ENCODE results near the gene MGRN1. TPM values are rescaled to one million over a fixed set of nuclear protein-coding genes. Genes with fewer than 3 reads are reported as not detected.

The MGRN1 gene
- total RNA-seq, 3 donors from 2014 or later (not counting 1 experiment from before 2014, with no cell fraction given) = 102 to 106 (median 105) TPM

- TF ChIP-seq, protein P1, sequence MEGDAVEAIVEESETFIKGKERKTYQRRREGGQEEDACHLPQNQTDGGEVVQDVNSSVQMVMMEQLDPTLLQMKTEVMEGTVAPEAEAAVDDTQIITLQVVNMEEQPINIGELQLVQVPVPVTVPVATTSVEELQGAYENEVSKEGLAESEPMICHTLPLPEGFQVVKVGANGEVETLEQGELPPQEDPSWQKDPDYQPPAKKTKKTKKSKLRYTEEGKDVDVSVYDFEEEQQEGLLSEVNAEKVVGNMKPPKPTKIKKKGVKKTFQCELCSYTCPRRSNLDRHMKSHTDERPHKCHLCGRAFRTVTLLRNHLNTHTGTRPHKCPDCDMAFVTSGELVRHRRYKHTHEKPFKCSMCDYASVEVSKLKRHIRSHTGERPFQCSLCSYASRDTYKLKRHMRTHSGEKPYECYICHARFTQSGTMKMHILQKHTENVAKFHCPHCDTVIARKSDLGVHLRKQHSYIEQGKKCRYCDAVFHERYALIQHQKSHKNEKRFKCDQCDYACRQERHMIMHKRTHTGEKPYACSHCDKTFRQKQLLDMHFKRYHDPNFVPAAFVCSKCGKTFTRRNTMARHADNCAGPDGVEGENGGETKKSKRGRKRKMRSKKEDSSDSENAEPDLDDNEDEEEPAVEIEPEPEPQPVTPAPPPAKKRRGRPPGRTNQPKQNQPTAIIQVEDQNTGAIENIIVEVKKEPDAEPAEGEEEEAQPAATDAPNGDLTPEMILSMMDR (IDR thresholded peaks at IDR 0.05) = no peak
- Histone ChIP-seq H3K27me3 (ENCODE audit: control insufficient read depth, insufficient read depth, low read length) (no peaks in the 10 kb centered on the region), H3K36me3 (ENCODE audit: control insufficient read depth, insufficient read depth, low read length) (no peaks in the 10 kb centered on the region), H3K4me3 (ENCODE audit: low read length) (no peak overlapping the region), H3K27ac (ENCODE audit: low read length) (no peak overlapping the region), H3K9me3 (ENCODE audit: control insufficient read depth, insufficient read depth, low read length) (no peaks in the 10 kb centered on the region), H3K4me1 (ENCODE audit: control insufficient read depth, insufficient read depth, low read length) (no peaks in the 10 kb centered on the region)
- H3K9me3 Mint-ChIP-seq = no peaks in the 10 kb centered on the region
- H3K27ac Mint-ChIP-seq = no peak overlapping the region
- WGBS (ENCODE audit: insufficient coverage) = 86% methylated on average over 10 of the region's 10 CpGs
- H3K36me3 Mint-ChIP-seq = no peaks in the 10 kb centered on the region
- intact Hi-C loops (cut with micrococcal nuclease) = no loop called here
- no peak for ATAC-seq
- H3K4me1 Mint-ChIP-seq = no peaks in the 10 kb centered on the region
- H3K4me3 Mint-ChIP-seq = no peak overlapping the region
- no peak for DNase-seq
- peaks cover 0 to 5% of the 10 kb centered on the region in 2 donors for H3K27me3 Mint-ChIP-seq (ENCODE audit: low read depth in 2 of 2)
Measured at GRCh38 chr16:4599037-4599436, 25.6 kb upstream of the MGRN1 start.

DNA sequence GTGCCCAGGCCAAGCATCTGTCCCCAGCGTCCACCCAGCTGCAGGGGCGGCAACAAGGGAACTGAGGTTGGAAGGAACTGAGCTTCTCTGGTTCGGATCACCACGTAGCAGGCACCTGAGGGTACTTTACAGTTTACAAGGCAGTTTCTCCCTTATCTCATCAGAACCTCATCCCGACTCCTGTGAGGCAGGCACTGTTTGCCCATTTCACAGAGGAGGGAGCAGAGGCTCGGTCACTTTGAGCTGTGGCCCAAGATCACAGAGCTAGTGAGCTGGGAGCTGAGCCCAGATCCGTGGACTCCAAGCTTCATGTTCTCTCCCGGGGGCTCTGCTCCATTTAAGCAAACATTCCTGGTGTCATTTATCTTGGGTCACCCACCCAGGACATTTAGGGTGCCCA is 25.1 kb upstream of the MGRN1 start:
- no peaks in the 10 kb centered on the region for H3K27me3 ChIP-seq (ENCODE audit: control insufficient read depth, insufficient read depth, low read length)
- 93% methylated on average over 8 of the region's 8 CpGs for WGBS (ENCODE audit: insufficient coverage)
- H3K36me3 ChIP-seq (ENCODE audit: control insufficient read depth, insufficient read depth, low read length) = no peaks in the 10 kb centered on the region
- TF ChIP-seq, protein P1 (IDR thresholded peaks at IDR 0.05) = no peak
- peaks cover 0 to 5% of the 10 kb centered on the region in 2 donors for H3K27me3 Mint-ChIP-seq (ENCODE audit: low read depth in 2 of 2)
- H3K9me3 ChIP-seq (ENCODE audit: control insufficient read depth, insufficient read depth, low read length) = no peaks in the 10 kb centered on the region
- no peaks in the 10 kb centered on the region for H3K36me3 Mint-ChIP-seq
- no peaks in the 10 kb centered on the region for H3K9me3 Mint-ChIP-seq
- no peak overlapping the region for H3K4me3 Mint-ChIP-seq
- H3K27ac ChIP-seq (ENCODE audit: low read length) = no peak overlapping the region
- ATAC-seq (no peak), DNase-seq (no peak)
- H3K4me3 ChIP-seq (ENCODE audit: low read length) = no peak overlapping the region
- intact Hi-C loops (cut with micrococcal nuclease) = no loop called here
- no peaks in the 10 kb centered on the region for H3K4me1 ChIP-seq (ENCODE audit: control insufficient read depth, insufficient read depth, low read length)
- no peaks in the 10 kb centered on the region for H3K4me1 Mint-ChIP-seq
- H3K27ac Mint-ChIP-seq = no peak overlapping the region

DNA sequence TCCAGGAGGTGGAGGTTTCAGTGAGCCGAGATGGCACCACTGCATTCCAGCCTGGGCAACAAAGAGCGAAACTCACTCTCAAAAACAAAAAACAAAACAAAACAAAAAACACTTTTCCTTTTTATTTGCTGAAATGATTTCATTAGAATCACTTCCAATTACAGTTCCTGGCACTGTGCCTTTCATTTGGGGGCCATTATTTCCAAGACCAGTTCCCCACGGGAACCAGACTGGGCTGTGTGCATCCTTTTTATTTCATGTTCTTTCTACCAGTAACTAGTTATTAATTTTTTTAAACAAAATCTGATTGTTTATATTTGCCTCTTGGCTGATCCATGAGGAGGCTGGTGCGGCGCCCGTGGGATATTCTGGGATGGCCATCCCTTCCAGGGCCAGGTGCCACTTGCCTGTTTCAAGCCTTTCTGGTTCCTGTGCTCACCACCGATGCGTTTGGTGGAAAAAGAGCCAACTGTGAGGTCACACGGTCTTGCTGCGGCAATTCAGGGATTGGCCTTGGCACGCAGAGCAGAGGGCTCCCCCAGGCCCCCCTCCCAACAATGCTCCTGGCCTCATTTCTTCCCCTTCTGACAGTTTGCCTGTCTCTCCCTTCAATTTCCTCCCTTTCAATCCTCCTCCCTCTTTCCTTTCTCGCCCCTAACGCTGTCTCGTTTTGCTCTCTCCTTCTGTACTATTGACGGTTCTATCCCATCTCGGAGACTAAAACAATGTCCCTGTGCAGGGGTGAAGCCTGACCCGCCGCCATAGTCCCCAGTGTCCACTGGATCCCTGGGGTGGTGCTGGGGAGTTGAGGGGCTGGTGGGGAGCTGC is 23.4 kb upstream of the MGRN1 start:
- H3K4me1 Mint-ChIP-seq = no peaks in the 10 kb centered on the region
- no peak overlapping the region for H3K27ac Mint-ChIP-seq
- H3K9me3 Mint-ChIP-seq = no peaks in the 10 kb centered on the region
- H3K4me1 ChIP-seq (ENCODE audit: control insufficient read depth, insufficient read depth, low read length) = no peaks in the 10 kb centered on the region
- no peaks in the 10 kb centered on the region for H3K36me3 ChIP-seq (ENCODE audit: control insufficient read depth, insufficient read depth, low read length)
- intact Hi-C loops (cut with micrococcal nuclease) = no loop called here
- no peaks in the 10 kb centered on the region for H3K27me3 ChIP-seq (ENCODE audit: control insufficient read depth, insufficient read depth, low read length)
- DNase-seq (no peak), ATAC-seq (no peak)
- no peaks in the 10 kb centered on the region for H3K9me3 ChIP-seq (ENCODE audit: control insufficient read depth, insufficient read depth, low read length)
- no peak overlapping the region for H3K4me3 ChIP-seq (ENCODE audit: low read length)
- H3K4me3 Mint-ChIP-seq = no peak overlapping the region
- TF ChIP-seq, protein P1 (IDR thresholded peaks at IDR 0.05) = no peak
- peaks cover 0 to 5% of the 10 kb centered on the region in 2 donors for H3K27me3 Mint-ChIP-seq (ENCODE audit: low read depth in 2 of 2)
- no peak overlapping the region for H3K27ac ChIP-seq (ENCODE audit: low read length)
- H3K36me3 Mint-ChIP-seq = no peaks in the 10 kb centered on the region
- WGBS (ENCODE audit: insufficient coverage) = 58% methylated on average over 18 of the region's 18 CpGs

DNA sequence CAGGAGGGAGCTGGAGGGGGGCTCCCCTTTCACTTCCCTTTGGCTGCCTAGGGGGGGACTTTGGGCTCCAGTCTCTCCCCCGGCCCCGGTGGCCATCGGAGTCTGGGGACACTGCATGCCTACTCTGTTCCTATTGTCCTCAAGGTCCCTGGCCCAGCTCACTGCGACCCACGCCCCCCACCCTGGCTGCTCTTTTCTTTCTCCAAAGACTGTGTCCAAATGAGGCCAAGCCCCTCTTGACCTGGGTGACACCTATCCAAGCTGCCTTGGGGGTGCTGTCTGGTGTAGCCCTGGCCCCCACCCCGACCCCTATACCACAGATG is 22.8 kb upstream of the MGRN1 start:
- TF ChIP-seq, protein P1 (IDR thresholded peaks at IDR 0.05) = no peak
- DNase-seq (no peak), ATAC-seq (no peak)
- Histone ChIP-seq H3K27ac (ENCODE audit: low read length) (no peak overlapping the region), H3K9me3 (ENCODE audit: control insufficient read depth, insufficient read depth, low read length) (no peaks in the 10 kb centered on the region), H3K27me3 (ENCODE audit: control insufficient read depth, insufficient read depth, low read length) (no peaks in the 10 kb centered on the region), H3K4me1 (ENCODE audit: control insufficient read depth, insufficient read depth, low read length) (no peaks in the 10 kb centered on the region), H3K36me3 (ENCODE audit: control insufficient read depth, insufficient read depth, low read length) (no peaks in the 10 kb centered on the region), H3K4me3 (ENCODE audit: low read length) (no peak overlapping the region)
- Mint-ChIP-seq H3K27ac (no peak overlapping the region), H3K9me3 (no peaks in the 10 kb centered on the region), H3K36me3 (no peaks in the 10 kb centered on the region), H3K4me3 (no peak overlapping the region), H3K27me3 (ENCODE audit: low read depth in 2 of 2) (peaks cover 0 to 4% of the 10 kb centered on the region in 2 donors), H3K4me1 (no peaks in the 10 kb centered on the region)
- WGBS (ENCODE audit: insufficient coverage) = 78% methylated on average over 6 of the region's 6 CpGs
- intact Hi-C loops (cut with micrococcal nuclease) = no loop called here
